Adrenal gland (tissue), 12 donors: ENCODE data around the gene CACNA1A. TPM values are rescaled to one million over a fixed set of nuclear protein-coding genes. Genes with fewer than 3 reads are reported as not detected.
"Not testable (repeated sequence)": the region's sequence is repeated elsewhere in the genome, so short reads cannot be mapped to it uniquely, and the experiment has no call there.

Source experiments
- DNase-seq, 7 donors: peaks; one replicate each; pipeline ENCODE4 v3.0.0-alpha.2; 2019 to 2020
- H3K27ac ChIP-seq, 5 donors: fragments of 200-600 bp; sonication (generic) in 4 of 5; 1 replicate in 3 of 5; 2 replicates in 2 of 5; pipeline versions ENCODE4 v1.5.1 to v1.8.0; 2016 to 2020; ENCODE audit warnings: mild to moderate bottlenecking in 1 of 5
- H3K27me3 ChIP-seq: fragments of 200-600 bp; 2 replicates; pipeline ENCODE4 v1.8.0; 2021
- H3K36me3 ChIP-seq, 2 donors: fragments of 200-600 bp; replicated peaks in 1 of 2; 1 replicate in 1 of 2; 2 replicates in 1 of 2; pipeline versions ENCODE4 v1.5.1 to v1.8.0; 2018 to 2022
- H3K4me1 ChIP-seq, 2 donors: fragments of 200-600 bp; replicated peaks in 1 of 2; 1 replicate in 1 of 2; 2 replicates in 1 of 2; pipeline versions ENCODE4 v1.5.1 to v1.8.0; 2018 to 2021
- H3K4me3 ChIP-seq, 4 donors: fragments of 200-600 bp; sonication (generic) in 3 of 4; one replicate each; pipeline ENCODE4 v1.5.1; 2016 to 2018
- H3K9me3 ChIP-seq, 3 donors: fragments of 200-600 bp; sonication (generic) in 1 of 3; replicated peaks in 1 of 3; 1 replicate in 2 of 3; 2 replicates in 1 of 3; pipeline versions ENCODE4 v1.5.1 to v1.8.0; 2016 to 2021
- CTCF ChIP-seq, 6 experiments: fragments of 450-650 bp in 4 of 6; fragments of 200-600 bp in 2 of 6; sonication (generic) in 1 of 6; IDR thresholded peaks; 1 replicate in 5 of 6; 2 replicates in 1 of 6; pipeline versions ENCODE4 v1.5.1 to v1.8.0; 2016 to 2021; ENCODE audit warnings: antibody characterized with exemption in 6 of 6, mild to moderate bottlenecking in 2 of 6, moderate library complexity in 1 of 6
- POLR2A ChIP-seq, 2 donors: fragments of 450-650 bp; IDR thresholded peaks; one replicate each; pipeline ENCODE4 v1.6.1; 2017; ENCODE audit warnings: antibody characterized with exemption in 2 of 2, mild to moderate bottlenecking in 2 of 2, moderate library complexity in 1 of 2
- WGBS, 4 donors: extraction: QIAGEN DNeasy Blood & Tissue Kit in 2 of 4; methylation state at CpG; one replicate each; pipeline versions ENCODE4 v1.1.5 to v1.1.7; 2013 to 2017; 5-methylcytosine and 5-hydroxymethylcytosine counted together
- intact Hi-C, 2 donors: fragments of 100-400 bp; cut with DNase I; formaldehyde crosslinking; loops; one replicate each; pipeline versions ENCODE4 v1.14.1 to v1.15.0; 2022 to 2023
- polyA plus RNA-seq, 3 donors: library from polyadenylated mRNA; stranded (reverse); fragments of 200-250 nt in 2 of 3; fragments of 350-450 nt in 1 of 3; fragmentation: Illumina TruSeq in 1 of 3; extraction: RNeasy Lipid Tissue Mini Kit (QIAGEN cat#74804) in 1 of 3; gene quantifications; one replicate each; pipeline ENCODE4 v1.2.3, GENCODE V29; 2013 to 2014
- total RNA-seq, 9 donors: library from RNA; depleted of rRNA in 4 of 9; stranded (reverse); fragments of >200 nt in 4 of 9; fragments of 120-200 nt in 1 of 9; fragmentation: NEBNext Ultra II Directional in 1 of 9; extraction: Animal tissue kit (Norgen Biotek cat#: 25700) in 1 of 9; gene quantifications; one replicate each; pipeline versions ENCODE4 v1.1.0 to v1.2.4, GENCODE V29; 2013 to 2023
- donor health status: healthy with polysubstance abuse.
- donor health status: Bipolar disorder and iron deficiency.
- donor health status: DM: yes; HTN: yes; CAD: no.
- donor health status: DM: no; HTN: no; CAD: no.
- donor health status: DM: no; HTN: no; CAD: no.
- donor health status: DM: yes; HTN: yes; CAD: no.

The CACNA1A gene
- total and polyA plus RNA-seq, 12 donors = 0.28 to 35.4 (median 2.8) TPM; not detected in 1

- DNase-seq = no peak
- WGBS, 4 donors = 47 to 55% (median 50%) methylated on average over 11 of the region's 11 CpGs
- Histone ChIP-seq H3K27ac (no peak overlapping the region), H3K4me1 (no peaks in the 10 kb centered on the region), H3K36me3 (no peaks in the 10 kb centered on the region), H3K4me3 (no peak overlapping the region), H3K27me3 (no peaks in the 10 kb centered on the region), H3K9me3 (no peaks in the 10 kb centered on the region)
- intact Hi-C loops = no loop called here
- TF ChIP-seq CTCF (IDR thresholded peaks at IDR 0.05) (no peak), POLR2A (IDR thresholded peaks at IDR 0.05) (no peak)
Observed at GRCh38 chr19:13362668-13363067, 143.6 kb downstream of the CACNA1A start.

DNA sequence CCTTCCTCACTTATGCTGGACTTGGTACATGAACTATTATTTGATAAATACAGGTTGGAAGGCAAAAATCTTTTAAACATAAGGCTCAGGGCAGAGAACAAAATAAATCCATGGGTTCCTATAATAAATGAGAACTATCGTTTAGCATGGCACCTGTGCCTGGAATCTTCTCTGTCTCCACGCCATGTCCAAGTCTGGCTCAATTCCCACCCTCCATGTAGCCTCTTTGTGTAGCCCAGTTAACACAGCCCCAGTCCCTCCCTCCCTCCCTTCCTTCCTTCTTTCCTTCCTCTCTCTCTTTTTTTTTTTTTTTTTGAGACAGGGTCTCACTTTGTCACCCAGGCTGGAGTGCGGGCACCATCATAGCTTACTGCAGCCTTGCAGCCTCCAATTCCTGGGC is 144.6 kb downstream of the CACNA1A start:
- H3K27ac ChIP-seq, intact Hi-C loops, H3K9me3 ChIP-seq, H3K36me3 ChIP-seq, DNase-seq, H3K4me3 ChIP-seq, H3K4me1 ChIP-seq, H3K27me3 ChIP-seq: not testable (repeated sequence)
- WGBS, 4 donors = 60 to 71% (median 70%) methylated on average over 3 of the region's 3 CpGs

DNA sequence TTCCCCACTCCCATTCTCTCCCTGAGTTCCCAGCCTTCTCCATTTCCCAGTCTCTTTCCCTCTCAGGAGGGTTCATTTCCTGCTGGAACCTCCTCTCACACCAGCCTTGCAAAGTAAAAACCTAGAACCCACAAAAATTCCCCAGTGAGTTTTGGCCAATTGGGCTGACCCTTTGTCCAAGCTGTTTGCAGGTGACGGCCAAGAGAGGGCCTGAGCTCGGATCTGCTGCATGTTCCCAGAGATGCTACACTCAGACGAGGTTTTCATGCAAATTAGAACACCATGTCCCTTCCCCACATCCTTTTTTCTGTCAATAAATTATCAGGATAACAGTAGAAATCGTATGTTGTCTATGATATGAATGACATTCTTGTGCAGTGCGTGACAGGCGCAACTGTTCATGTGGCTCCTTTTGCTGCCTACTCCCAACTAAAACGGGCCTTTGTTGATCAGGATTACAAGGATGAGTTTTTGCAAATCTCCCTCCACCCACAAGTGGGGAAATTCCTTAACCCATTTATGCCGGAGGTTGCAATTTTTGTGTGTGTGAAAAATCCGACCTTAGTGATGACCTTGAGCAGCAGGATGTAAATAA is 149.5 kb downstream of the CACNA1A start:
- no peak for DNase-seq
- Histone ChIP-seq H3K4me1 (no peaks in the 10 kb centered on the region), H3K9me3 (no peaks in the 10 kb centered on the region), H3K4me3 (no peak overlapping the region), H3K27ac (no peak overlapping the region), H3K36me3 (no peaks in the 10 kb centered on the region), H3K27me3 (no peaks in the 10 kb centered on the region)
- WGBS, 4 donors = 59 to 65% (median 62%) methylated on average over 9 of the region's 9 CpGs
- intact Hi-C loops = no loop called here
- no peak for TF ChIP-seq POLR2A (IDR thresholded peaks at IDR 0.05)
- no peak for TF ChIP-seq CTCF (IDR thresholded peaks at IDR 0.05)

DNA sequence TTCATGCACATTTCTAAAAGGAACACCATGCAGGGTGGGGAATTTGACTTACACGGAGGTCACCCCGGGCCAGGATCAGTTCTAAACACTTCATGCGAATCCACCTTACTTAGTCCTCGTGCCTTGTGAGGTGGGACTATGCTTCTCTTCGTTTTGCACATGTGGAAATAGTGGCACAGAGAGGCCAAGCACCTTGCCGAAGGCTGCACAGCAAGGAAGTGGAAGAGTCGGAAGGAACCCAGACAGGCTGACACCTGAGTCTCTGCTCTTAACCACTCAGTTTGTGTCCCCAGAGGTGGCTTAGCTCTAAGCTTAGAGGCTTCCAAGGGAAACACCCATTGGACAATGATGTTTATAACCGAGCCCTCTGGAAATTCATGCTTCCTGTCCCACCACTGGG is 150.1 kb downstream of the CACNA1A start:
- no peaks in the 10 kb centered on the region for H3K9me3 ChIP-seq
- no peaks in the 10 kb centered on the region for H3K36me3 ChIP-seq
- TF ChIP-seq CTCF (IDR thresholded peaks at IDR 0.05) (no peak), POLR2A (IDR thresholded peaks at IDR 0.05) (no peak)
- no peak overlapping the region for H3K4me3 ChIP-seq
- no peak for DNase-seq
- intact Hi-C loops = no loop called here
- no peak overlapping the region for H3K27ac ChIP-seq
- no peaks in the 10 kb centered on the region for H3K4me1 ChIP-seq
- H3K27me3 ChIP-seq = no peaks in the 10 kb centered on the region
- 70 to 85% (median 76%) methylated on average over 7 to 8 of the region's 8 CpGs for WGBS, 4 donors

GRCh38 chr19:13355356-13355755 is 150.9 kb downstream of the CACNA1A start:
- Histone ChIP-seq H3K4me1 (no peaks in the 10 kb centered on the region), H3K9me3 (no peaks in the 10 kb centered on the region)
- intact Hi-C loops = no loop called here

More at GRCh38 chr19:13355356-13355755, 150.9 kb downstream of the CACNA1A start:
- WGBS, 4 donors = 42 to 53% (median 49%) methylated on average over 3 to 5 of the region's 5 CpGs
- no peak overlapping the region for H3K27ac ChIP-seq
- H3K36me3 ChIP-seq = no peaks in the 10 kb centered on the region
- no peak for DNase-seq
- H3K4me3 ChIP-seq = no peak overlapping the region
- TF ChIP-seq POLR2A (IDR thresholded peaks at IDR 0.05) (no peak), CTCF (IDR thresholded peaks at IDR 0.05) (no peak)
- H3K27me3 ChIP-seq = no peaks in the 10 kb centered on the region
